ENCODE measurements around the gene ARHGAP42.
"Not testable (repeated sequence)": the region's sequence is repeated elsewhere in the genome, so short reads cannot be mapped to it uniquely, and the experiment has no call there.

The ARHGAP42 gene, protein sequence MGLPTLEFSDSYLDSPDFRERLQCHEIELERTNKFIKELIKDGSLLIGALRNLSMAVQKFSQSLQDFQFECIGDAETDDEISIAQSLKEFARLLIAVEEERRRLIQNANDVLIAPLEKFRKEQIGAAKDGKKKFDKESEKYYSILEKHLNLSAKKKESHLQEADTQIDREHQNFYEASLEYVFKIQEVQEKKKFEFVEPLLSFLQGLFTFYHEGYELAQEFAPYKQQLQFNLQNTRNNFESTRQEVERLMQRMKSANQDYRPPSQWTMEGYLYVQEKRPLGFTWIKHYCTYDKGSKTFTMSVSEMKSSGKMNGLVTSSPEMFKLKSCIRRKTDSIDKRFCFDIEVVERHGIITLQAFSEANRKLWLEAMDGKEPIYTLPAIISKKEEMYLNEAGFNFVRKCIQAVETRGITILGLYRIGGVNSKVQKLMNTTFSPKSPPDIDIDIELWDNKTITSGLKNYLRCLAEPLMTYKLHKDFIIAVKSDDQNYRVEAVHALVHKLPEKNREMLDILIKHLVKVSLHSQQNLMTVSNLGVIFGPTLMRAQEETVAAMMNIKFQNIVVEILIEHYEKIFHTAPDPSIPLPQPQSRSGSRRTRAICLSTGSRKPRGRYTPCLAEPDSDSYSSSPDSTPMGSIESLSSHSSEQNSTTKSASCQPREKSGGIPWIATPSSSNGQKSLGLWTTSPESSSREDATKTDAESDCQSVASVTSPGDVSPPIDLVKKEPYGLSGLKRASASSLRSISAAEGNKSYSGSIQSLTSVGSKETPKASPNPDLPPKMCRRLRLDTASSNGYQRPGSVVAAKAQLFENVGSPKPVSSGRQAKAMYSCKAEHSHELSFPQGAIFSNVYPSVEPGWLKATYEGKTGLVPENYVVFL

DNA sequence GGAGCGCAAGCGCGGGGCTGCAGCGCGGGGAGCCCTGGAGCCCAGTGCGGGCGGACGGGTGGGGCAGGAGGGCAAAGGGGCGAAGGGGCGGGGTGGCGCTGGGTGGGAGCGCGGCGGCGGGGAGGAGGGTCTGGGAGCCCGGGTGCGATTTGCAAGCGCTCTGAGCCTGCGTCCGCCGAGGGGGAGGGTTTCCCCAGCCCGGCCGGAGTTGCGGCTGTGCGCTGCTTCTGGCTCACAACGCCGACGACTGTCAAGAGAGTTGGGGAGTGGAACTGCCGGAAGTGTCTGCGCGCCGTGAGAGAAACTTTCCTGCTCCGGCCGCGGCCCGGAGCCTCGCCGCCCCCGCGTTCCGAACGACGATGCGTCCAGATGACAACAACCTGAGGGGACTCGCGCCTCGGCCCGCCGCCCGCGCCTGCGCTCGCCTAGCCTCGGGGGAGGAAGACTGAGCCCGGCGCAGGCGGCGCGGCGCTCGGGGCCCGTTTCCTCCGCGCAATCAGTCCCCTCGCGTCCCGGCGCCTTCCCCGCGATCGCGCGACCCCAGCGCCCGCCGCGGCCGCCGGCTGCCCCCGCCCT lies at the start of gene ARHGAP42:
Gene ARHGAP42, plus strand, starts transcription at position 235 of the 576 bp plus-strand sequence. CDS start 391 bp downstream, outside the sequence.
- no peak for DNase-seq (ENCODE audit: low spot score)

DNA sequence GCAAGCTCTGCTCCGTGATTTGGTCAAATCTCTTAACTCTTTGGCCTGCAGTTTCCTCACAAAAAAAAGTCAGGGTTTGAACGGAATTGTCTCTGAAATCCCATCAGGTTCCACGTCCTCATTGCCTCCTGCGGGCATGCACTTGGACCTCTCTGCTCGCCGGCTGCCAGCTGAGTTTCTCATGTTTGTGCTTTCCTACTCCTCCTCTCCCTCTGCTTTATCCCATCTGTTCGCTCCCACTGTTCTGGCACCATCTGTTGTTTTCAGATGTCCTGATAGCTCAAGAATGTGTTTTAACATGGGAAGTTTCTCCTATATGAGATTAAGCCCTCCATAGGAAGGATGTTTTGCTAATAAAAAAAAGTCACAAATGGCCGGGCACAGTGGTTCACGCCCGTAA lies 49.4 kb upstream of the ARHGAP42 start:
- no peak for DNase-seq (ENCODE audit: low spot score)

GRCh38 chr11:100638648-100639047 lies 48.4 kb upstream of the ARHGAP42 start:
- no peak for DNase-seq (ENCODE audit: low spot score)

DNA sequence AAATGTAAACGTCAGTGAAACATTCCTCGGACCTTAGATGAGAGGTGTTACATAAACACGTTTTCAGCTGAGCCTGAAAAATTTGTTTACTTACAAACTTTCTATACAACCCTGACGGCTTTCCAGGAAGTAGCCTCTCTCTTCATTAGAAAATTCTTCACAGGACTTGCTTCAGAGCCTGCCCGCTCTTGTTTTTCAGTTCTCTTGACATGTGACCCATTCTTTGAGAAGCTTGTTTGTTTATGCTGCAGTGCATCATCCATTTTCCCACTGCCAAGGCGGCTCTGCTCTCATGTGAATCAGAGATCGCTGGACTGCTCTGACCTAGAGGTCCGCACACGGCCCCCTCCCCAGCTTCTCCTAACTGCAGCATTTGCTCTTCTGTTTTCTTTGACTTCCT lies 47.9 kb upstream of the ARHGAP42 start:
- no peak for DNase-seq (ENCODE audit: low spot score)

DNA sequence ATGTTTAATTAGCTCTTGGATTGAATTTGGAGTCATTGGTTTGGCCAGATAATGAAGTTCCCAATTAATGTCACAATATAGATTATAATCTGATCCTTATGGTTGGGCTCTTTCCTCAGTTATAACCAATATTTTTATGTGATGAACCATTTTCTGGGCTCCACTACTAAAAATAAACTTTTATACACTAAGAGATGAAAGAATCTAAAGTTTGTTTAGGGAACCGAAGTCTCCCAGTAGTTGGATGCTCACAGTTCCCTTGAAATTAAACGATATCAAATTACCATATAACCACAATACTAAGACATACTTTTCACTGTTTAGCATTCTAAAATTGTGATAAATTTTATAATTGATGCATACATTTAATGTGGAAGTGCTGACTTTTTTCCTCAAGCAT lies 47.0 kb upstream of the ARHGAP42 start:
- no peak for DNase-seq (ENCODE audit: low spot score)

- DNase-seq (ENCODE audit: low spot score), result no peak
Measured at GRCh38 chr11:100640646-100641045, 46.4 kb upstream of the ARHGAP42 start.

- no peak for DNase-seq (ENCODE audit: low spot score)
Measured at GRCh38 chr11:100641456-100641855, 45.6 kb upstream of the ARHGAP42 start.

DNA sequence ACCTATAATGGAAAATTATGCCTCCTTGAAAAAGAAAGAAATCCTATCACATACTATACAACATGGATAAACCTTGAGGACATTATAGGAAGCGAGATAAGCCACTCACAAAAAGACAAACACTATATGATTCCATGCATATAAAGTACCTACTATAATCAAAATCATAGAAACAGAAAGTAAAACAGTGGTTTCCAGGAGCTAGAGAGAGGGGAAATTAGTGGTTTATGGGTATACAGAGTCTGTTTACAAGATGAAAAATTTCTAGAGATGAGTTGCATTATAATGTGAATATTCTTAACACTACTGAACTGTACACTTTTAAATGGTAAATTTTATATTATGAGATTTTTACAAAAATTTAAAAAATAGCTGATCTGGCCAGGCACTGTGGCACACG lies 40.5 kb upstream of the ARHGAP42 start:
- no peak for DNase-seq (ENCODE audit: low spot score)

DNA sequence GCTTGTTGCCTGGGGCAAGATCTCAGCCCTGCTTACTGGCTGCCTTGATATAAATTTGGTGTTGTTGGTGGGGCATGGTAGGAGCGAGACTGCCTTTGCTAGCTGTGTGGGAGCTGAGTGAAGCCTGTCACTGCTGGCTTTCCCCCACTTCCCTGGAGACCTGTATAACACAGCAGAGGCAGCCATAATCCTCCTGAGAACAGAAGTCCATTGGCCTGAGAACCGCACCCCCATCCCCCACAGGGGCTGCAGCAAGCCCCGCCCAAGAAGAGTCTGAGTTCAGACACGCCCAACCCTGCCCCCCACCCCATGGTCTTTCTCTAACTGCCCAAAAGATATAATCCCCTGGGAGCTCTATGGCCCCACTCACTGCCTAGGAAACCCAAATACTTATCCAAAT lies 39.2 kb upstream of the ARHGAP42 start:
- DNase-seq (ENCODE audit: low spot score), result no peak

- no peak for DNase-seq (ENCODE audit: low spot score)
Measured at GRCh38 chr11:100663583-100663982, 23.5 kb upstream of the ARHGAP42 start.

DNA sequence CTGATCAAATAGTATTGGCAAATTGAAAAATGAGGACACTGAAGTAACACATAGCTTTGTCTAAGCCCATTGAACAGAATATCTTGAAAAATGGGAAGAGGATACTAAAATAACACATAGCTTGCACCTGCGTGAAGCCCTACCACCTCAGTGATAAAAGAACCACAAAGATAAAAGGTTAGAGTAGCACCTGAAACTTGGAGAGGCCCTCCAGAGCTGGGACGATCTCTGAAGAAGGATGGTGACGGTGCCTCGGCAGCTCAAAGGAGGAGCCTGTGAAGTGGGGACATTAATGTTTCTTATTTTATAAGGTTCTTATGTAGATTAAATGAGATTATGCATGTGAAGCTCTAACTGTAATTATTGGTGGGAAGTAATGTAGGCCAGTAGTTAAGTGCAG lies 23.1 kb upstream of the ARHGAP42 start:
- no peak for DNase-seq (ENCODE audit: low spot score)

GRCh38 chr11:100666816-100667215 lies 20.3 kb upstream of the ARHGAP42 start:
- DNase-seq (ENCODE audit: low spot score), result not testable (repeated sequence)

- DNase-seq (ENCODE audit: low spot score), result no peak
Measured at GRCh38 chr11:100667449-100667848, 19.6 kb upstream of the ARHGAP42 start.

- DNase-seq (ENCODE audit: low spot score), result no peak
Measured at GRCh38 chr11:100670140-100670539, 16.9 kb upstream of the ARHGAP42 start.

- no peak for DNase-seq (ENCODE audit: low spot score)
Measured at GRCh38 chr11:100671471-100671870, 15.6 kb upstream of the ARHGAP42 start.

DNA sequence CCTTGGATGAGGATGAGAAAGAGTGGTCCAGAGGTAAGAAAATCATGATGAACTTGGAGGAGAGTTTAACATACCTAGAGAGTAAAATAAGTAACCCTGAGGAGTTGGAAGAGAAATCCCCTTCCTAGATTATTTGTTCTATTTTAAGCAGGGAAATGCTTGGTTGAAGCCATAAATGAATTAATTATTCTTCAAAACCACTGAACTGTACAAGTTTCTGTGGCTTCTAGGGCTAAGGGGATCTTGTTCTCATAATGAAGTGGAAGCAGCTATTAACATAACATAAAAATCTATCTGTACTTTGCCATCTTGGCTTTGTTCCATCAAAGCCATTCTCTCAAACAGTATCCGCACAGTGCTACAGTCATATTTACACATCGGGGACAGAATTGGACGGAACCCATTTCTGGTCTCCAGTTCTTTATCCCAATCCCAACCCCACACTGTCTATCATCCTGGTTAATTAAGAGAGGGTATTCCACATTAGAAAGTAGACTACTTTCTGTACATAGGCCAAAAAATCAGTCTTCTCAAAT lies 14.5 kb upstream of the ARHGAP42 start:
- no peak for DNase-seq (ENCODE audit: low spot score)

- DNase-seq (ENCODE audit: low spot score), result no peak
Measured at GRCh38 chr11:100673063-100673462, 14.0 kb upstream of the ARHGAP42 start.

DNA sequence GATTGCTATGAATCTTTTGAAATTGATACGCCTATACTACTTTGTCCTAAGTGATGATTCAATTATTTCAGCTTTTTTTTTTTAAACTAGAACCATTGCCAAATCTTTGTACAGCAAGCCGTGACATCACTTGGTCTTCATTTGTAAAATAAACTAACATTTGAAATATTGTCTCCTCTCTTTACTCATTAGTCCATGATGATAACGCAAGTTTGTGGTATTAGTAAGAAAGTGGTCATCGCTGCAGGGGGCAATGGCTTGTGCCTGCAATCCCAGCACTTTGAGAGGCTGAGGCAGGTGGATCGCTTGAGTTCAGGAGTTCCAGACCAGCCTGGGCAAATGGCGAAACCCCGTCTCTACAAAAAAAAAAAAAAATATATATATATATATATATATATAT lies 12.9 kb upstream of the ARHGAP42 start:
- DNase-seq (ENCODE audit: low spot score), result no peak

DNA sequence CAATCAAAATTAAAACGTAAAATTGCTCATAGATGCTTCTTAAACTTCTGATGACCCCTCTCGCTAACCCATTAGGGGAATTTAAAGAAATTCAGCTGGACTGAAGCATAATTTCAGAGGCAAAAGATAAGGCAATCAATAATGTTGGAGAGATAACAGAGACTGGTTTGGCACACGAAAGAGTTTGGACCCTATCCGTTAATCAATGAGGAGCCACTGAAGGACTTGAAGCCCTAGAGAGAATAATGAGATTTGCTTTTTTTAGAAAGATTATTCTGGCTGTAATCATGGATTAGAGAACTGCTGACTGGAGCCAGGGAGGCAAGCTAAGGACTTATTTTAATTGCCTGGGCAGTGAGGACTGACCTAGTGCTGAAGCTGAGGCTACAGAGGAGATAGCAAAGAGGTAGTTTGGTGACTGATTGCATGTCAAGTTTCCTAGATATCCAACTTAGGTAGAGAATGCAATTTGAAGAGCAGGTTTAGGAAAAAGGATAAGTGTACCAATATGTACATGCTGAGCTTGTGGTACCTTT lies 11.9 kb upstream of the ARHGAP42 start:
- DNase-seq (ENCODE audit: low spot score), result no peak

GRCh38 chr11:100676901-100677300 lies 10.2 kb upstream of the ARHGAP42 start:
- no peak for DNase-seq (ENCODE audit: low spot score)

- no peak for DNase-seq (ENCODE audit: low spot score)
Measured at GRCh38 chr11:100677796-100678195, 9.3 kb upstream of the ARHGAP42 start.

DNA sequence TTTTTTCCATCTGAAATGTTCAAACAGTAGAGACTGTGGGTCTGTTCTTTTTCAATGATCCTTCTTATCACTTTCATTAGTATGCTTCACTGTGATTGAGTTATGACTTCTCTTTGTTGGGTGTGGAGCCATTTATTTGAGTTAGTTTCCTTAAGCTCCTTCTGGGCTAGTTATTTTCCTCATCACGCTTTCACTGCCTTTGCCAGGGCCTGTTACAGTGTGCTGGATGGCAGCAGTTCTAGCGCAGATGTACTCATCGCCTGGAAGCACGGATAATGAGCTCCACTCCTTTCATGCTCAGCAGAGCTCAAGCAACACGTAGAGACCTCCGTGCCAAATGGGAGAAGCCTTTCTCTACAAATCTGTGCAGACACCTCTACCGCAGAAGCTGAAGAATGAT lies 7.0 kb upstream of the ARHGAP42 start:
- no peak for DNase-seq (ENCODE audit: low spot score)
